ENCODE results near the gene PHC2.

GRCh38 chr1:33342041-33342723, 88.7 kb downstream of the PHC2 start:
- TF ChIP-seq TAF1 (IDR thresholded peaks at IDR 0.05; ENCODE audit: low read depth) (no peak), CEBPB (IDR thresholded peaks at IDR 0.05) (no peak), TCF12 (IDR thresholded peaks at IDR 0.05; ENCODE audit: low read depth) (no peak), EP300 (IDR thresholded peaks at IDR 0.05; ENCODE audit: borderline replicate concordance) (no peak), ZBTB7A (IDR thresholded peaks at IDR 0.05; ENCODE audit: low read depth) (no peak)
- TF ChIP-seq, protein P1, sequence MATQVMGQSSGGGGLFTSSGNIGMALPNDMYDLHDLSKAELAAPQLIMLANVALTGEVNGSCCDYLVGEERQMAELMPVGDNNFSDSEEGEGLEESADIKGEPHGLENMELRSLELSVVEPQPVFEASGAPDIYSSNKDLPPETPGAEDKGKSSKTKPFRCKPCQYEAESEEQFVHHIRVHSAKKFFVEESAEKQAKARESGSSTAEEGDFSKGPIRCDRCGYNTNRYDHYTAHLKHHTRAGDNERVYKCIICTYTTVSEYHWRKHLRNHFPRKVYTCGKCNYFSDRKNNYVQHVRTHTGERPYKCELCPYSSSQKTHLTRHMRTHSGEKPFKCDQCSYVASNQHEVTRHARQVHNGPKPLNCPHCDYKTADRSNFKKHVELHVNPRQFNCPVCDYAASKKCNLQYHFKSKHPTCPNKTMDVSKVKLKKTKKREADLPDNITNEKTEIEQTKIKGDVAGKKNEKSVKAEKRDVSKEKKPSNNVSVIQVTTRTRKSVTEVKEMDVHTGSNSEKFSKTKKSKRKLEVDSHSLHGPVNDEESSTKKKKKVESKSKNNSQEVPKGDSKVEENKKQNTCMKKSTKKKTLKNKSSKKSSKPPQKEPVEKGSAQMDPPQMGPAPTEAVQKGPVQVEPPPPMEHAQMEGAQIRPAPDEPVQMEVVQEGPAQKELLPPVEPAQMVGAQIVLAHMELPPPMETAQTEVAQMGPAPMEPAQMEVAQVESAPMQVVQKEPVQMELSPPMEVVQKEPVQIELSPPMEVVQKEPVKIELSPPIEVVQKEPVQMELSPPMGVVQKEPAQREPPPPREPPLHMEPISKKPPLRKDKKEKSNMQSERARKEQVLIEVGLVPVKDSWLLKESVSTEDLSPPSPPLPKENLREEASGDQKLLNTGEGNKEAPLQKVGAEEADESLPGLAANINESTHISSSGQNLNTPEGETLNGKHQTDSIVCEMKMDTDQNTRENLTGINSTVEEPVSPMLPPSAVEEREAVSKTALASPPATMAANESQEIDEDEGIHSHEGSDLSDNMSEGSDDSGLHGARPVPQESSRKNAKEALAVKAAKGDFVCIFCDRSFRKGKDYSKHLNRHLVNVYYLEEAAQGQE (IDR thresholded peaks at IDR 0.05; ENCODE audit: low read depth) = no peak
